Smooth muscle cell (in vitro differentiated cells): ENCODE data around the gene FAM171A1. TPM values are rescaled to one million over a fixed set of nuclear protein-coding genes. Genes with fewer than 3 reads are reported as not detected.

Source experiments
- DNase-seq: peaks from one replicate; lab custom pipeline; 2025; ENCODE audit not compliant: unreplicated experiment; lab: John Stamatoyannopoulos, UW
- H2AFZ ChIP-seq: fragments of 200-600 bp; sonication (generic); 2 replicates; pipeline ENCODE4 v1.6.0; 2016; ENCODE audit warnings: antibody characterized with exemption, low read depth, mild to moderate bottlenecking
- H3F3A ChIP-seq: fragments of 200-600 bp; sonication (generic); 2 replicates; pipeline ENCODE4 v1.6.0; 2017; ENCODE audit warnings: antibody characterized with exemption, low read depth
- H3K27ac ChIP-seq: fragments of 200-600 bp; sonication (generic); 2 replicates; pipeline ENCODE4 v1.5.1; 2016; ENCODE audit warnings: low read depth, mild to moderate bottlenecking
- H3K27me3 ChIP-seq: fragments of 200-600 bp; sonication (generic); 2 replicates; pipeline ENCODE4 v1.6.1; 2016; ENCODE audit warnings: low read depth, mild to moderate bottlenecking
- H3K36me3 ChIP-seq: fragments of 200-600 bp; sonication (generic); 2 replicates; pipeline ENCODE4 v1.5.1; 2016; ENCODE audit warnings: low read depth
- H3K4me1 ChIP-seq: fragments of 200-600 bp; sonication (generic); 2 replicates; pipeline ENCODE4 v1.5.1; 2016; ENCODE audit warnings: low read depth
- H3K4me2 ChIP-seq: fragments of 200-600 bp; sonication (generic); 2 replicates; pipeline ENCODE4 v1.6.0; 2016; ENCODE audit warnings: mild to moderate bottlenecking
- H3K4me3 ChIP-seq: fragments of 200-600 bp; sonication (generic); 2 replicates; pipeline ENCODE4 v1.5.1; 2016; ENCODE audit warnings: mild to moderate bottlenecking
- H3K79me2 ChIP-seq: fragments of 200-600 bp; sonication (generic); 2 replicates; pipeline ENCODE4 v1.6.0; 2016; ENCODE audit warnings: low read depth, mild to moderate bottlenecking
- H3K9ac ChIP-seq: fragments of 200-600 bp; sonication (generic); 2 replicates; pipeline ENCODE4 v1.6.0; 2016; ENCODE audit warnings: low read depth
- H3K9me3 ChIP-seq: fragments of 200-600 bp; sonication (generic); replicated peaks from 2 replicates; pipeline ENCODE4 v1.5.1; 2016; ENCODE audit warnings: low read depth
- H4K20me1 ChIP-seq: fragments of 200-600 bp; sonication (generic); 2 replicates; pipeline ENCODE4 v1.6.0; 2016; ENCODE audit warnings: low read depth
- CTCF ChIP-seq: fragments of 200-600 bp; sonication (generic); IDR thresholded peaks from 2 replicates; pipeline ENCODE4 v1.5.1; 2017; ENCODE audit warnings: borderline replicate concordance, mild to moderate bottlenecking, antibody characterized with exemption; ENCODE audit not compliant: insufficient read depth, poor library complexity, severe bottlenecking
- WGBS: methylation state at CpG from one replicate; pipeline ENCODE4 v1.1.7; 2016; ENCODE audit warnings: low lambda C conversion rate; 5-methylcytosine and 5-hydroxymethylcytosine counted together
- polyA plus RNA-seq: library from polyadenylated mRNA; unstranded; fragments of >200 nt; fragmentation: Nextera tagmentation; extraction: Ambion mirVana; gene quantifications from 2 replicates; pipeline ENCODE4 v1.2.1, GENCODE V29; 2016
- total RNA-seq: library from RNA; depleted of rRNA; stranded (reverse); fragments of >200 nt; gene quantifications from 2 replicates; pipeline ENCODE4 v1.2.3, GENCODE V29; 2014

FAM171A1 gene
- total and polyA plus RNA-seq, 2 experiments from 2014 or later, result 25.5 to 37.2 TPM

GRCh38 chr10:15324611-15325010, 46.5 kb downstream of the FAM171A1 start:
- Histone ChIP-seq H3K4me1 (peaks cover 12% of the 10 kb centered on the region), H3K4me3 (no peak overlapping the region), H3K36me3 (no peaks in the 10 kb centered on the region), H3F3A (peaks cover 41% of the 10 kb centered on the region), H3K9me3 (peaks cover 4% of the 10 kb centered on the region), H3K27ac (no peak overlapping the region), H4K20me1 (peaks cover 98% of the 10 kb centered on the region), H3K4me2 (peak overlapping the region; percentile 29), H3K79me2 (peaks cover 29% of the 10 kb centered on the region), H2AFZ (no peak overlapping the region), H3K9ac (no peak overlapping the region), H3K27me3 (no peaks in the 10 kb centered on the region)
- 27% methylated on average over 6 of the region's 6 CpGs for WGBS
- no peak for TF ChIP-seq CTCF
- DNase-seq, result no peak

GRCh38 chr10:15324113-15324512, 47.0 kb downstream of the FAM171A1 start:
- peaks cover 33% of the 10 kb centered on the region for H3K79me2 ChIP-seq
- peaks cover 4% of the 10 kb centered on the region for H3K9me3 ChIP-seq
- H3K27me3 ChIP-seq, result no peaks in the 10 kb centered on the region
- H3K36me3 ChIP-seq, result no peaks in the 10 kb centered on the region
- TF ChIP-seq CTCF, result no peak
- peaks cover 12% of the 10 kb centered on the region for H3K4me1 ChIP-seq
- H3F3A ChIP-seq, result peaks cover 41% of the 10 kb centered on the region
- no peak overlapping the region for H3K27ac ChIP-seq
- DNase-seq, result no peak
- no peak overlapping the region for H2AFZ ChIP-seq
- peaks cover 98% of the 10 kb centered on the region for H4K20me1 ChIP-seq
- peak overlapping the region; percentile 29 for H3K4me2 ChIP-seq
- WGBS, result 75% methylated on average over 8 of the region's 8 CpGs
- no peak overlapping the region for H3K4me3 ChIP-seq
- no peak overlapping the region for H3K9ac ChIP-seq

- H3K36me3 ChIP-seq, result no peaks in the 10 kb centered on the region
- peaks cover 98% of the 10 kb centered on the region for H4K20me1 ChIP-seq
- peaks cover 27% of the 10 kb centered on the region for H3K79me2 ChIP-seq
- peak overlapping the region; percentile 64 for H3K4me2 ChIP-seq
- H3K4me3 ChIP-seq, result no peak overlapping the region
- no peak for DNase-seq
- peaks cover 41% of the 10 kb centered on the region for H3F3A ChIP-seq
- no peaks in the 10 kb centered on the region for H3K27me3 ChIP-seq
- 47% methylated on average over 2 of the region's 2 CpGs for WGBS
- TF ChIP-seq CTCF, result no peak
- H2AFZ ChIP-seq, result no peak overlapping the region
- H3K9me3 ChIP-seq, result peaks cover 4% of the 10 kb centered on the region
- no peak overlapping the region for H3K27ac ChIP-seq
- no peak overlapping the region for H3K9ac ChIP-seq
- H3K4me1 ChIP-seq, result peaks cover 12% of the 10 kb centered on the region
Observed at GRCh38 chr10:15322356-15322755, 48.7 kb downstream of the FAM171A1 start.

GRCh38 chr10:15321431-15322341, 49.4 kb downstream of the FAM171A1 start:
- Histone ChIP-seq H3K9me3 (peaks cover 4% of the 10 kb centered on the region), H3K27me3 (no peaks in the 10 kb centered on the region), H3F3A (peaks cover 40% of the 10 kb centered on the region), H3K4me3 (no peak overlapping the region), H3K36me3 (no peaks in the 10 kb centered on the region), H3K4me2 (peak overlapping the region; percentile 64), H4K20me1 (peaks cover 98% of the 10 kb centered on the region), H2AFZ (no peak overlapping the region), H3K9ac (no peak overlapping the region), H3K4me1 (peaks cover 12% of the 10 kb centered on the region), H3K27ac (peak overlapping the region; percentile 42), H3K79me2 (peaks cover 21% of the 10 kb centered on the region)
- no peak for DNase-seq
- 25% methylated on average over 6 of the region's 6 CpGs for WGBS
- no peak for TF ChIP-seq CTCF
